ENCODE data around the gene UQCRC1.
"Not testable (repeated sequence)": the region's sequence is repeated elsewhere in the genome, so short reads cannot be mapped to it uniquely, and the experiment has no call there.

UQCRC1 gene

GRCh38 chr3:48553886-48554845 is 55.3 kb downstream of the UQCRC1 start:
- no peak for DNase-seq (ENCODE audit: low spot score)

GRCh38 chr3:48553361-48553760 is 56.1 kb downstream of the UQCRC1 start:
- DNase-seq (ENCODE audit: low spot score): no peak

GRCh38 chr3:48552111-48552951 is 57.1 kb downstream of the UQCRC1 start:
- DNase-seq (ENCODE audit: low spot score): no peak

GRCh38 chr3:48551651-48552050 is 57.8 kb downstream of the UQCRC1 start:
- not testable (repeated sequence) for DNase-seq (ENCODE audit: low spot score)

Data from kidney capillary endothelial cell (primary cell).